Measurements from ENCODE around the gene CATSPER1. TPM values are rescaled to one million over a fixed set of nuclear protein-coding genes. Genes with fewer than 3 reads are reported as not detected.
"Not testable (repeated sequence)": the region's sequence is repeated elsewhere in the genome, so short reads cannot be mapped to it uniquely, and the experiment has no call there.

Gene CATSPER1
- total RNA-seq, 1 donor from 2014 or later, result 4.7 TPM

DNA sequence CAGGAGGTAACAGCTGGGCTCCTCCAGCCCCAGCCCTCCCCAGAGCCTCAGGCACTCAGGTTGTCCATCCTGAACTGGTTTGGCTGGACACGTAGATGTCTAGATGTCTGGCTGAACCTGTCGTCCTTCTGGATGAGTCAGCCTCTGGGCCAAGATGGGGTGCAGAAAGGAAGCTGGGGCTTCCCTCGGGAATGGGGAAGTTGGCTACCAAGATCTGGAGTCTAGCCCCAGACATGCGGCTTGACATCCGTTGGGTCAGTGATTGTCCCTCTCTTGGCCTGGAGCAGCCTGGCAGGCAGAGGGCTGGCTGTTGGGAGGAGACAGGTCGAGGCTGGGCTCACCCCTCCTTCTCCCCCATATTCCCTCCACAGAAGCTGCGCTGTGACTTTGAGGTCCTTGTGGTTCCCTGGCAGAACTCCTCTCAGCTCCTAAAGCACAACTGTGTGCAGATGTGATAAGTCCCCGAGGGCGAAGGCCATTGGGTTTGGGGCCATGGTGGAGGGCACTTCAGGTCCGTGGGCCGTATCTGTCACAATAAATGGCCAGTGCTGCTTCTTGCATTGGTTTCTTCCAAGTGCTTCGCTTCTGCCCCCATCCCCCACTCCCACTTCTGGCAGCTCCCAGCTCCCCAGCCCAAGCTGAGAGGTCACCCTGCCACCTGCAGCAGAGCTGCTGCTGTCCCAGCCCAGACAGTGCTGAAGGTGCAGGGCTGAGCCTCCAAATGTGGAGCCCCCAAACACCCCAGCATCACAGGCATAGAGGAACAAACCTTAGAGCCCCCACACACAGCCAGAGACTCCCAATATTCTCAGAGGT, 13.1 kb downstream of the CATSPER1 start:
- no peak for DNase-seq (ENCODE audit: low read depth)
- TF ChIP-seq CTCF (conservative IDR thresholded peaks at IDR 0.05; ENCODE audit: low read depth, low read length), result no peak

GRCh38 chr11:66012371-66012945, 13.8 kb downstream of the CATSPER1 start:
- H3K4me3 ChIP-seq (ENCODE audit: low read depth, low read length), result no peak overlapping the region
- DNase-seq (ENCODE audit: low read depth), result no peak
- TF ChIP-seq CTCF (conservative IDR thresholded peaks at IDR 0.05; ENCODE audit: low read depth, low read length), result no peak

More for the DNA sequence above, 13.1 kb downstream of the CATSPER1 start:
- no peak overlapping the region for H3K4me3 ChIP-seq (ENCODE audit: low read depth, low read length)

GRCh38 chr11:66011785-66012303, 14.4 kb downstream of the CATSPER1 start, which contains the start of gene CST6:
TSS of gene CST6 (plus strand) at chr11:66012008. CDS start at chr11:66012045, 37 bp downstream.
- no peak within 1 kb of the TSS for H3K4me3 ChIP-seq (ENCODE audit: low read depth, low read length)
- DNase-seq (ENCODE audit: low read depth), result no peak
- no peak for TF ChIP-seq CTCF (conservative IDR thresholded peaks at IDR 0.05; ENCODE audit: low read depth, low read length)

GRCh38 chr11:66011239-66011784, 15.0 kb downstream of the CATSPER1 start:
- no peak for TF ChIP-seq CTCF (conservative IDR thresholded peaks at IDR 0.05; ENCODE audit: low read depth, low read length)
- no peak overlapping the region for H3K4me3 ChIP-seq (ENCODE audit: low read depth, low read length)
- peak; percentile 69 for DNase-seq (ENCODE audit: low read depth)

DNA sequence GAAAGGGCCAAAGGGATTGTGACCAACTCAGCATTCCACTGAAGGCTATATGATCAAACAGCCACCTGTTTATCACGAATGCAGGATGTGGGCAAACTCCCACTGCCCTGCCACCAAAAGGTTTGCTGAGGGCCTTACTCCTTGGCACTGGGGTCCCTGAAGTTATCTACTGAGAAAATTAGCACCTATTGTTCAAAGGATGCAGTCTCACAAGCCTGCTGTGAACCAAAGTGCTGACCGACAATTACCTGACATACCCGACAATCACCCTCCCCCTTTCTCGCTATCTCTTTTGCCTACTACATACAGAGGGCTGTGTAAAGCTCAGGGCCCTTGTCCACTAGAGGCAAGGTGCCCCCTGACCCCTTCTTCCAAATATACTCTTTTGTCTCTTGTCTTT, 16.2 kb downstream of the CATSPER1 start:
- not testable (repeated sequence) for H3K4me3 ChIP-seq (ENCODE audit: low read depth, low read length); DNase-seq (ENCODE audit: low read depth)

DNA sequence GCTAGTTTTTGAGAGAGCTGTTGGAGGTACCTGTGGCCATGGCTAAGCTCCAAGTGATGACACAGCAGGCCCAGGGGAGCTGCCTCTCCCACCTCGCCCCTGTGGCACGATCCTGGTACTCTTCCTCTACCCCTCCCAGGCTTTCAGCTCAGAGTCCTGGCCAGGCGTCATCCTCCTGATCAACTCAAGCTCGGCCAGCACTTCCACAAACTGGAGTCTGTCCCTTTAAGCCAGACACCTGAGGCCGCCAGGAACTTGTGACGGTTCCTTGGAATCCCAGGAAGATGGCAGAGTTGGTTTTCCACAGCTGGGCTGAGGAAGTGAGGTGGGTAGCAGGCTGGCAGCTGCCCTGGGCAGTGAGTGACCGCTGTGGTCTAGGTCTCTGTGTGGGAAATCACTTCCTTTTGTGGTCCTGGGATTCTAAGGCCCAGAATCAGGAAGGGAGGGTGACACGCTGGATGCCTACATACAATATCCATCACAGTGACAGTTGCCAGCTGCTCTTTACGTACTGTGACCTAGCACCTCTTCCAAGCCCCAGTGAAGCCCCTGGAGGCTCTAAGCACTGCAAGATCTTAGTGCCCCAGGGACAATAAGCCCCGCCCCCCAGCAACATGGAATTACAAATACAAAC, 17.7 kb downstream of the CATSPER1 start:
- TF ChIP-seq CTCF (conservative IDR thresholded peaks at IDR 0.05; ENCODE audit: low read depth, low read length), result no peak
- H3K4me3 ChIP-seq (ENCODE audit: low read depth, low read length), result no peak overlapping the region
- no peak for DNase-seq (ENCODE audit: low read depth)

DNA sequence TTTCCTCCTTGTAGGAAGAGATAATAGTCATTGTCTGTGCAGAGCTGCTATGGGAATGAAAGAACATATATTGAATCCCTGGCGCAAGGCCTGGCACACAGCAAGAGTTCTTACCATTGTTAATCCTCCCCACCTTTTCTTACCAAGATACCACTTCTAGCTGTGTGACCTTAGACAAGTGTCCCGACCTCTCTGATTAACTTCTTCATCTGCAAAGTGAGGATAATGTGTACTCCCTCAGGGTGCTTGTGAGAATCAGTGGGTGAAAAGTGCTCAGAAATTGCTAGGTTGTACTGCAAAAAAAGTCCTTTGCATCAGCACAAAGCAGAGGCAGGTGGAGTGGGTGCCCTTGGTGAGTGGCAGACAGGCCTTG, 18.2 kb downstream of the CATSPER1 start:
- DNase-seq (ENCODE audit: low read depth), result no peak
- no peak overlapping the region for H3K4me3 ChIP-seq (ENCODE audit: low read depth, low read length)
- no peak for TF ChIP-seq CTCF (conservative IDR thresholded peaks at IDR 0.05; ENCODE audit: low read depth, low read length)

All from epithelial cell of proximal tubule (primary cell).